ENCODE measurements around the gene KCNAB2. TPM values are rescaled to one million over a fixed set of nuclear protein-coding genes. Genes with fewer than 3 reads are reported as not detected.

The KCNAB2 gene
- total RNA-seq, 1 donor from 2014 or later = 2.3 TPM

DNA sequence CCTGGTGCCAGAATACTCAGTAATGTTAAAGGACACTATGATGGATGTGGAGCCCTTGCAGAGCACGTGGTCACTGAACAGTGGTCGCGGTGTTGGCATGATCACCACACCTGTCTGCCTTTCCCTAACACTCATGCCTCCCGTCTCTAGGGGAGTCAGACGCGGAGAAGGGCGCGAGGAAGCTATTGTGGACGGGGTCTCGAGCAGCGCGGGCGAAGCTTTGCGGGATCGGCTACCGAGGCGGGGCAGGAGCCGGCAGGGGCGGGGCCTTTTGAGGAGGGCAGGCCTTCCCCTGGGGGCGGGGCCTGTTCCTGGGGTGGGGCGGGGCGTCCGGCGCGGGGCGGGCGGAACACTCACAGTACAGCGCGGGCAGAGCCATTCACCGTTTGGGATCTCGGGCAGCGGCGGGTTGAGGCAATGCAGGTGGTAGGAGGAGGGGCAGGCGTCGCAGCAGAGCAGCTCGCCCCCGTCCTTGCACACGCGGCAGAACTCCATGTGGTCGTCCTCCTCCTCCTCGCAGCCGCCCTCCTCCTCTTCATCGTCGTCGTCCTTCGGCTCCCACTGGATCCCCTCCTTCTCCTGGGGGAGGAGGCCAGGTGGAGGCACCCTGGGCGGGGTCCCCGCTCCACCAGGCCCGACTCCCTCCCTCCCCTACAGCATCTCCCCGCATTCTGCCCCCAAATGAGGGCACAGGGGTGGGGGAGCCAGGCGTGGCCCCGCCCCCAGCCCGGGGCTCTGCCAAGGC lies 103.0 kb downstream of the KCNAB2 start:
- DNase-seq (ENCODE audit: low read depth) = no peak

DNA sequence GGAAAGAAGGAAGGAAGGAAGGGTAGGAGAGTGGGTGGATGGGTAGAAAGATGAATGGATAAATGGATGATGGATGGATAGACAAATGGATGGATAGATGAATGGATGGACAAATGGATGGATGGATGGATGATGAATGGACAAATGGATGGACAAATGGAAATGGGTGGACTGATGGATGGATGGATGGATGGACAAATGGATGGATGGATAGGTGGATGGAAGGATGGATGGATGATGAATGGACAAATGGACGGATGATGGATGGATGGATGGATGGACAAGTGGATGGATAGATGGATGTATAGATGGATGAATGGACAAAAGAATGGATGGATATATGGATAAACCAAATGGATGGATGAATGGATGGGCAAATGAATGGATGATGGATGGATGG lies 103.9 kb downstream of the KCNAB2 start:
- no peak for DNase-seq (ENCODE audit: low read depth)

DNA sequence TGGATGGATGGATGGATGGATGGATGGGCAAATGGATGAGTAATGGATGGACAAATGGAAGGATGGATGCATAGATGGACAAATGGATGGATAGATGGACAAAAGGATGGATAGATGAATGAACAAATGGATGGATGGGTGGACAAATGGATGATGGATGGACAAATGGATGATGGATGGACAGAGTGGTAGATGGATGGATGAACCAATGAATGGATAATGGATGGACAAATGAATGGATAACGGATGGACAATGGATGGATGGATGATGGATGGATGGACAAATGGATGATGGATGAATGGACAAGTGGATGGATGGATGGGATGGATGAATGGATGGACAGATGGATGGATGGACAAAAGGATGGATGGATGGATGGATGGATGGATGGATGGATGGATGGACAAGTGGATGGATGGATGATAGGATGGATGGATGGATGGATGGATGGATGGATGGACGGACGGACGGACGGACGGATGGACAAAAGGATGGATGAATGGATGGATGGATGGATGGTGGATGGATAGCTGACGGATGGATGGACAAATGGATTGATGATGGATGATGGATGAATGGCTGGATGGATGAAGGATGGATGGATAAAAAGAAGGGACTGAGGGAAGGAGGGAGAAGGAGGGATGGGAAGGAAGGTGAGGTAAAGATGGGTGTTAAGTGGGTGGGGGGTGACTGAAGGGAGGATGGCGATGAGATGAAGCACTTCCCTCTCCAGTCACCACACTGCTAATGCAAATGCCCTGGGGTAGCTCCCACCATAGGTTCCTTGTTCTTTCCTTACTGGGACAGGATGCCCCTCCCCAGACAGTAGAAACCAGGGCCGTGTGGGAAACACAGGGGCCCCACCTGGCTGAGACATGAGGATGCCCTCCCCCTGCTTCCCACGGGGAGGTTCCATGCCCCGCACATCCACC lies 104.6 kb downstream of the KCNAB2 start:
- no peak for DNase-seq (ENCODE audit: low read depth)

Other genes starting within 250 kb of the KCNAB2 start
- gene NPHP4, start 53.5 kb upstream of the KCNAB2 start, total RNA-seq = 4.0 and 14.3 TPM in 2 replicates
- gene CHD5, start 134.4 kb downstream of the KCNAB2 start, total RNA-seq = 1.2 TPM in 1 of 2 replicates, not detected in the other
- gene RPL22, start 153.7 kb downstream of the KCNAB2 start, total RNA-seq = 160 and 174 TPM in 2 replicates
- gene RNF207, start 160.2 kb downstream of the KCNAB2 start, total RNA-seq = 23.8 and 53.5 TPM in 2 replicates
- gene ICMT, start 190.1 kb downstream of the KCNAB2 start, total RNA-seq = 81.1 and 107 TPM in 2 replicates
- not detected in 2 replicates for gene HES3, start 198.3 kb downstream of the KCNAB2 start, total RNA-seq
- gene GPR153, start 215.2 kb downstream of the KCNAB2 start, total RNA-seq = 1.9 and 4.8 TPM in 2 replicates

Data from renal cortical epithelial cell (primary cell).